Measurements from ENCODE around the gene RPP30. TPM values are rescaled to one million over a fixed set of nuclear protein-coding genes. Genes with fewer than 3 reads are reported as not detected.

Gene RPP30
- total RNA-seq, 6 experiments from 2014 or later: 10.1 to 16.8 (median 12.8) TPM

GRCh38 chr10:90862908-90863514, 8.8 kb upstream of the RPP30 start:
- Histone ChIP-seq H3K36me3 (no peaks in the 10 kb centered on the region), H3K27ac (no peak overlapping the region), H3K4me3 (no peak overlapping the region), H3K4me1 (no peaks in the 10 kb centered on the region), H3K27me3 (no peaks in the 10 kb centered on the region), H3K9me3 (no peaks in the 10 kb centered on the region)
- no peak for DNase-seq
- WGBS (ENCODE audit: insufficient coverage, low coverage, low lambda C conversion rate, missing lambda C conversion rate): 9% methylated on average over 2 of the region's 2 CpGs
- intact Hi-C loops (cut with DNase I): loop anchor here in 1 of 2 donors (10.0 kb wide), 1 partner anchor 118 kb away; no protein-coding TSS in a partner anchor
- peak; percentile 38 to 68 (median 43) for ATAC-seq
- TF ChIP-seq CTCF (IDR thresholded peaks at IDR 0.05): peak; percentile 59 to 74 (median 70)
- TF ChIP-seq POLR2A (IDR thresholded peaks at IDR 0.05): no peak

DNA sequence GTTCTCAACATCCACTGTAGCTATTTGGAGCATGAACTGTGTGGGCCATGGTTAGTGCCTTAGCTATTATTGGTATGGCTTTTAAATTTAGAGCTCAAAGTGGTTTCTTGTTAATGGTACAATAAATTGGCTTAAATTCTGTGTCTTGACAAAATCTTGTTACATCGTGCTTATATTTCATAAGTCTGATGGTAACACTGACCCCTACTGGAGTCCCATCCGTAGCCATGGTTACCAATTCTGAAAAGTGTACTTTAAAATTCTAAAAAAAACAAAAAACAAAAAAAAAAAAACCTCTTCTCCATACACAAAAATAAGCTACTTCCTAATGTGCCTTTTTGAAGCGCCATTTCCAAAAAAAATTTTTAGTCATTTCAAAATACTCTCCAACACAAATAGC, 6.4 kb upstream of the RPP30 start:
- peak in 3 of 4 donors; percentile 13 to 20 (median 15) for TF ChIP-seq CTCF (IDR thresholded peaks at IDR 0.05)
- no peak for TF ChIP-seq POLR2A (IDR thresholded peaks at IDR 0.05)
- H3K27ac ChIP-seq: no peak overlapping the region
- H3K4me1 ChIP-seq: no peaks in the 10 kb centered on the region
- H3K4me3 ChIP-seq: no peak overlapping the region
- H3K27me3 ChIP-seq: peaks cover 0 to 4% of the 10 kb centered on the region in 2 donors
- intact Hi-C loops (cut with DNase I): loop anchor here in 1 of 2 donors (10.0 kb wide), 1 partner anchor 121 kb away; no protein-coding TSS in a partner anchor
- ATAC-seq (no peak), DNase-seq (no peak)
- peaks cover 0 to 1% (median 0%) of the 10 kb centered on the region in 4 donors for H3K9me3 ChIP-seq
- WGBS (ENCODE audit: insufficient coverage, low coverage, low lambda C conversion rate, missing lambda C conversion rate): 27% methylated on average over 3 of the region's 3 CpGs
- H3K36me3 ChIP-seq: no peaks in the 10 kb centered on the region

GRCh38 chr10:90866050-90866598, 5.7 kb upstream of the RPP30 start:
- DNase-seq: no peak
- ATAC-seq: no peak
- WGBS (ENCODE audit: insufficient coverage, low coverage, low lambda C conversion rate, missing lambda C conversion rate): 79% methylated on average over 4 of the region's 4 CpGs
- H3K9me3 ChIP-seq: peaks cover 0 to 1% (median 0%) of the 10 kb centered on the region in 4 donors
- H3K36me3 ChIP-seq: no peaks in the 10 kb centered on the region
- H3K27ac ChIP-seq: no peak overlapping the region
- peaks cover 0 to 4% of the 10 kb centered on the region in 2 donors for H3K27me3 ChIP-seq
- H3K4me1 ChIP-seq: no peaks in the 10 kb centered on the region
- TF ChIP-seq CTCF (IDR thresholded peaks at IDR 0.05) (no peak), POLR2A (IDR thresholded peaks at IDR 0.05) (no peak)
- intact Hi-C loops (cut with DNase I): loop anchor here in 1 of 2 donors (10.0 kb wide), 1 partner anchor 121 kb away; no protein-coding TSS in a partner anchor
- no peak overlapping the region for H3K4me3 ChIP-seq

GRCh38 chr10:90871279-90871765, 452 bp upstream of the RPP30 start:
- TF ChIP-seq POLR2A (IDR thresholded peaks at IDR 0.05): no peak
- peak; percentile 10 to 48 (median 42) for TF ChIP-seq CTCF (IDR thresholded peaks at IDR 0.05)
- Histone ChIP-seq H3K27me3 (peaks cover 0 to 4% of the 10 kb centered on the region in 2 donors), H3K36me3 (peaks cover 0 to 12% (median 0%) of the 10 kb centered on the region in 4 donors), H3K27ac (peak overlapping the region in 2 of 3 donors; percentile 49 to 57), H3K9me3 (peaks cover 0 to 1% (median 0%) of the 10 kb centered on the region in 4 donors), H3K4me3 (peak overlapping the region; percentile 70 to 85 (median 77)), H3K4me1 (peaks cover 0 to 14% (median 4%) of the 10 kb centered on the region in 4 donors)
- intact Hi-C loops (cut with DNase I): no loop called here
- DNase-seq: no peak
- 3% methylated on average over 14 of the region's 14 CpGs for WGBS (ENCODE audit: insufficient coverage, low coverage, low lambda C conversion rate, missing lambda C conversion rate)
- peak; percentile 51 to 63 (median 55) for ATAC-seq

All from right lobe of liver (tissue), 6 donors.